ENCODE measurements around the gene CFAP74. TPM values are rescaled to one million over a fixed set of nuclear protein-coding genes. Genes with fewer than 3 reads are reported as not detected.

The CFAP74 gene
- total and polyA plus RNA-seq, 7 donors: 0.03 to 0.27 TPM; not detected in 5

DNA sequence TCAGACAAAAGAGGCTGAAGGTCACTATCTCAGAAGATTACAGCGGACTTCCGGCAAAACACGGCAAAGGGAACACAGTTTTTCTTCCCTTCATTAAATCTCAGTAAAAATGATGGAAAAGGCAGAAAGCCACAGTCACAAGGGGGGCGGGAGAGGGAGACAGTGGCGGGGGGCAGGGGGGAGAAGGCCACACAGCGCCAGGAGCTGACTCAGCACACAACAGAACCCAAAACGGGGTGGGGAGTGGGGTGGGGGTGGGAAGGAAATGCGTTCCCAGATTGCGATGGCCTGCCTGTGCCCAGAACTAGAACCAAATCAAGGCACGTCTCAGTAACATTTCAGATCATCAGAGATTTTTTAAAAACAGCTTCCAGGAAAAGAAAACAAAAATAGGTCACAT, 13.4 kb downstream of the CFAP74 start:
- Histone ChIP-seq H3K36me3 (no peaks in the 10 kb centered on the region), H3K27ac (peak overlapping the region; percentile 11 to 57 (median 40)), H3K4me1 (no peaks in the 10 kb centered on the region), H3K4me3 (no peak overlapping the region), H3K27me3 (peaks cover 0 to 48% (median 37%) of the 10 kb centered on the region in 3 donors), H3K9me3 (no peaks in the 10 kb centered on the region)
- DNase-seq: no peak
- no peak for TF ChIP-seq POLR2A (IDR thresholded peaks at IDR 0.05)
- TF ChIP-seq, protein P1, sequence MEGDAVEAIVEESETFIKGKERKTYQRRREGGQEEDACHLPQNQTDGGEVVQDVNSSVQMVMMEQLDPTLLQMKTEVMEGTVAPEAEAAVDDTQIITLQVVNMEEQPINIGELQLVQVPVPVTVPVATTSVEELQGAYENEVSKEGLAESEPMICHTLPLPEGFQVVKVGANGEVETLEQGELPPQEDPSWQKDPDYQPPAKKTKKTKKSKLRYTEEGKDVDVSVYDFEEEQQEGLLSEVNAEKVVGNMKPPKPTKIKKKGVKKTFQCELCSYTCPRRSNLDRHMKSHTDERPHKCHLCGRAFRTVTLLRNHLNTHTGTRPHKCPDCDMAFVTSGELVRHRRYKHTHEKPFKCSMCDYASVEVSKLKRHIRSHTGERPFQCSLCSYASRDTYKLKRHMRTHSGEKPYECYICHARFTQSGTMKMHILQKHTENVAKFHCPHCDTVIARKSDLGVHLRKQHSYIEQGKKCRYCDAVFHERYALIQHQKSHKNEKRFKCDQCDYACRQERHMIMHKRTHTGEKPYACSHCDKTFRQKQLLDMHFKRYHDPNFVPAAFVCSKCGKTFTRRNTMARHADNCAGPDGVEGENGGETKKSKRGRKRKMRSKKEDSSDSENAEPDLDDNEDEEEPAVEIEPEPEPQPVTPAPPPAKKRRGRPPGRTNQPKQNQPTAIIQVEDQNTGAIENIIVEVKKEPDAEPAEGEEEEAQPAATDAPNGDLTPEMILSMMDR (IDR thresholded peaks at IDR 0.05): no peak
- TF ChIP-seq POLR2AphosphoS5 (IDR thresholded peaks at IDR 0.05): no peak
- TF ChIP-seq EP300 (IDR thresholded peaks at IDR 0.05): no peak
- intact Hi-C loops (cut with DNase I): no loop called here
- 40 to 66% methylated on average over 10 of the region's 10 CpGs for WGBS, 2 donors

DNA sequence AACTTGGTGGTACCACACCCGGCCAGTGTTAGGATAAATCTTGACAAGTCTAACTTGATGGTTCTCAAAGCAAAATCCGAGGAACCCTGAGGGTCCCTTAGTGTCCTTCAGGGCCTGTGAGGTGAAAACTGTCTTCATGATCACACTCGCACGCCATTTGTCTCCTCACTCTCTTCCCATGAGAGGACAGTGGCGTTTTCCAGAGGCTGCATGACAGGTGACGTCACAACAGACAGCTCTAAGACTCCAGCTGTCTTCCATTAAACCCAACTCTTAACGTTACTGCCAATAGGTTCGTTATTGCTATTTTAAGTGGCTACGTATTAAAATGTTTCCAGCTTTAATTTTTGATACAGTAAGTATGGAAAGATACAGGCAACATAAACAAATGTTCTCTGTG, 13.8 kb downstream of the CFAP74 start:
- no peaks in the 10 kb centered on the region for H3K36me3 ChIP-seq
- DNase-seq: no peak
- peaks cover 0 to 44% (median 36%) of the 10 kb centered on the region in 3 donors for H3K27me3 ChIP-seq
- 71 to 74% methylated on average over 9 of the region's 9 CpGs for WGBS, 2 donors
- TF ChIP-seq POLR2AphosphoS5 (IDR thresholded peaks at IDR 0.05): no peak
- TF ChIP-seq EP300 (IDR thresholded peaks at IDR 0.05): no peak
- TF ChIP-seq, protein P1 (IDR thresholded peaks at IDR 0.05): no peak
- no peak for TF ChIP-seq POLR2A (IDR thresholded peaks at IDR 0.05)
- H3K27ac ChIP-seq: peak overlapping the region; percentile 11 to 57 (median 40)
- H3K4me3 ChIP-seq: no peak overlapping the region
- intact Hi-C loops (cut with DNase I): no loop called here
- no peaks in the 10 kb centered on the region for H3K4me1 ChIP-seq
- H3K9me3 ChIP-seq: no peaks in the 10 kb centered on the region

DNA sequence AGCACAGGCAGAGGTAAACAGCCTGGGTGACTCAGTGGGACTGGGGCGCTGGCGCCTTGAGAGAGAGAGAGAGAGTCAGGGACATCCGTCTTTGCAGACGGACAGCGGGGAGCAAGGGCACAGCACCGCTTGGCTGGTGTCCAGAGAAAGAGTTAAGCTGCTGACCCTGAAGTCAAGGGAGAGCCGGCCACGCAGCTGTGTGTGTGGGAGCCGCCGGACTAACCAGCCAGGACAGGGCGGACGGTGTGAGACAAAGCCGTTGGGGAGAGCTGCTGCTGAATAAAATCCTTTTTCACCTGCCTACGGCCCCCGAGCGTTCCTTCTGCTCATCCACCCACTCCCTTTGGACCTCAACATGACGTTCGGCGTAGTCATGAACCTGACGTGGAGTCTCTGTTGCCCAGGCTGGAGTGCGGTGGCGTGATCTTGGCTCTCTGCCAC, 14.5 kb downstream of the CFAP74 start:
- Histone ChIP-seq H3K4me1 (no peaks in the 10 kb centered on the region), H3K4me3 (no peak overlapping the region), H3K9me3 (no peaks in the 10 kb centered on the region), H3K27me3 (peaks cover 0 to 40% (median 30%) of the 10 kb centered on the region in 3 donors), H3K36me3 (no peaks in the 10 kb centered on the region), H3K27ac (peak overlapping the region in 1 of 4 donors; percentile 47)
- no peak for TF ChIP-seq POLR2AphosphoS5 (IDR thresholded peaks at IDR 0.05)
- TF ChIP-seq, protein P1 (IDR thresholded peaks at IDR 0.05): no peak
- 53 to 69% methylated on average over 22 of the region's 22 CpGs for WGBS, 2 donors
- intact Hi-C loops (cut with DNase I): no loop called here
- no peak for DNase-seq

DNA sequence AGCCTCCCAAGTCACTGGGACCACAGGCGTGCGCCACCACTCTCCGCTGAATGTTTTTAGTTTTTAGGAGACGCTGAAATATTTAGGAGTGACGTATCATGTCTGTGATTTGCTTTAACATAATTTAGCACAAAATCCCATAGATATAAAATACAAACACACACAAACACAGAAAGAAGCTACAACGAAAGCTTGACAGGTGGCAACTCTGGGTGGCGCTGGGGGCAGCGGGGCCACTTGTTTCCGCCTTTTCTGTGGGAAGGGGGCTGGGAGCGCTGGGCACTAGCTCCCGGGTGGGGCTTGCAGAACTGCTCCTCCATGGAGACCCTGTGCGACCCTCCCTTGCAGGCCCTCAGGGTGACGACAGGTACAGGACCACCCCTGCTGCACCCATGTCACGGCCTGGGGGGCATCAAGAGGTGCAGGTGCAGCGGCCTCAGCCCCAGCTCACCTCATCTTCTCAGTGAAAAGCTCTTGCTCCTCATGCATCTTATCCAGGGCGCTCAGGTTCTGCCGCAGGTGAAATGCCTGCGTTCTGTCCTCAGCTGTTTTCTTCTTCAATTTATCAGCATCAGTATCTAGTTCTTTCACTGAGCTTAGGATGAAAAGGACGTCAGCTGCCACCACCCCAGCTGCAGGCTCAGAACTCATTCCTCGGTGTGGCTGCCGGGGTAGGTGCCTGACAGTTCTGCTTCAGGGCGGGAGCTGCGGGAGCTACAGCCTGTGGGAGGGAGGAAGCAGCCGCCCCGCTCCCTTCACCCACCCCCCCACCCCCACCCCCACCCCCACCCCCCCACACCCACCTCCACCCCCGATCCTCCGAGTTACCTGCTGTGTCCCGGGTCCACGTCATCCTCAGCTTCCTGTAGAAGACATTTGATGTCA, 15.3 kb downstream of the CFAP74 start:
- Histone ChIP-seq H3K27ac (no peak overlapping the region), H3K9me3 (no peaks in the 10 kb centered on the region), H3K36me3 (no peaks in the 10 kb centered on the region), H3K4me3 (no peak overlapping the region), H3K4me1 (no peaks in the 10 kb centered on the region), H3K27me3 (peaks cover 0 to 40% (median 30%) of the 10 kb centered on the region in 3 donors)
- TF ChIP-seq, protein P1 (IDR thresholded peaks at IDR 0.05): no peak
- no peak for TF ChIP-seq EP300 (IDR thresholded peaks at IDR 0.05)
- no peak for TF ChIP-seq POLR2A (IDR thresholded peaks at IDR 0.05)
- TF ChIP-seq POLR2AphosphoS5 (IDR thresholded peaks at IDR 0.05): no peak
- DNase-seq: no peak
- intact Hi-C loops (cut with DNase I): no loop called here
- WGBS, 2 donors: 54 to 62% methylated on average over 29 of the region's 29 CpGs

All from sigmoid colon (tissue), 7 donors.